HEK293T (cell line): ENCODE results near the gene SH2B2.

Experiments
- CTCF ChIA-PET: fragments of 350-600 bp; formaldehyde crosslinking; extraction: SDS; loops from one replicate; lab custom pipeline; 2021; ENCODE audit warnings: antibody characterized with exemption, inconsistent platforms; lab: Yijun Ruan, JAX
- POLR2A ChIA-PET: fragments of 350-600 bp; formaldehyde crosslinking; extraction: SDS; loops from one replicate; lab custom pipeline; 2020; ENCODE audit warnings: antibody characterized with exemption, inconsistent platforms; lab: Yijun Ruan, JAX
- DNase-seq: peaks from one replicate; pipeline ENCODE4 v3.0.0; 2012; ENCODE audit warnings: mixed read lengths; ENCODE audit errors: extremely low spot score
- ARNT ChIP-seq: fragments of 450-650 bp; IDR thresholded peaks from 2 replicates; pipeline ENCODE4 v1.6.1; 2017; ENCODE audit warnings: mild to moderate bottlenecking
- BHLHE40 ChIP-seq: fragments of 450-650 bp; IDR thresholded peaks from 2 replicates; pipeline ENCODE4 v1.6.1; 2016; ENCODE audit warnings: mild to moderate bottlenecking, moderate library complexity, borderline replicate concordance
- CTBP1 ChIP-seq: fragments of 450-650 bp; IDR thresholded peaks from 2 replicates; pipeline ENCODE4 v1.6.1; 2016; ENCODE audit warnings: borderline replicate concordance
- ELF4 ChIP-seq: fragments of 450-650 bp; IDR thresholded peaks from 2 replicates; pipeline ENCODE4 v1.6.1; 2017; ENCODE audit warnings: antibody characterized with exemption
- FOXA1 ChIP-seq: fragments of 450-650 bp; IDR thresholded peaks from 2 replicates; pipeline ENCODE4 v1.6.1; 2016; ENCODE audit warnings: mild to moderate bottlenecking
- FOXK2 ChIP-seq: fragments of 450-650 bp; IDR thresholded peaks from 2 replicates; pipeline ENCODE4 v1.6.1; 2016; ENCODE audit warnings: mild to moderate bottlenecking
- FOXM1 ChIP-seq: fragments of 450-650 bp; IDR thresholded peaks from 2 replicates; pipeline ENCODE4 v1.6.1; 2017; ENCODE audit warnings: mild to moderate bottlenecking, borderline replicate concordance
- HDGF ChIP-seq: fragments of 450-650 bp; IDR thresholded peaks from 2 replicates; pipeline ENCODE4 v1.6.1; 2017; ENCODE audit warnings: antibody characterized with exemption, borderline replicate concordance
- L3MBTL2 ChIP-seq: fragments of 450-650 bp; conservative IDR thresholded peaks from 2 replicates; pipeline ENCODE4 v1.6.1; 2016; ENCODE audit warnings: mild to moderate bottlenecking
- LEF1 ChIP-seq: fragments of 450-650 bp; IDR thresholded peaks from 2 replicates; pipeline ENCODE4 v1.6.1; 2017; ENCODE audit warnings: mild to moderate bottlenecking, borderline replicate concordance
- NFRKB ChIP-seq: fragments of 450-650 bp; IDR thresholded peaks from 2 replicates; pipeline ENCODE4 v1.6.1; 2016; ENCODE audit warnings: mild to moderate bottlenecking, moderate library complexity
- PKNOX1 ChIP-seq: fragments of 450-650 bp; IDR thresholded peaks from 2 replicates; pipeline ENCODE4 v1.6.1; 2016
- SP1 ChIP-seq: fragments of 450-650 bp; IDR thresholded peaks from 2 replicates; pipeline ENCODE4 v1.6.1; 2017
- SUZ12 ChIP-seq: fragments of 450-650 bp; IDR thresholded peaks from 2 replicates; pipeline ENCODE4 v1.6.1; 2016; ENCODE audit warnings: mild to moderate bottlenecking
- TARDBP ChIP-seq: fragments of 450-650 bp; IDR thresholded peaks from 2 replicates; pipeline ENCODE4 v1.6.1; 2016
- ZNF384 ChIP-seq: fragments of 450-650 bp; IDR thresholded peaks from 2 replicates; pipeline ENCODE4 v1.6.1; 2016

SH2B2 gene

GRCh38 chr7:102286237-102287110, at the start of gene SH2B2:
Gene SH2B2, plus strand, starts transcription at chr7:102286868. Its CDS starts 13,683 bp downstream, at chr7:102300551.
- POLR2A ChIA-PET: interaction anchor here (0.9 kb wide), 1 partner anchor 103 kb away, joined by 3 read pairs; no protein-coding TSS in a partner anchor
- CTCF ChIA-PET: no interaction called here
- peak; percentile 86 for DNase-seq
- TF ChIP-seq L3MBTL2: peak; percentile 81
- no peak for TF ChIP-seq ZNF384
- TF ChIP-seq PKNOX1: peak; percentile 66
- no peak for TF ChIP-seq ELF4
- TF ChIP-seq SP1: no peak
- no peak for TF ChIP-seq TARDBP
- TF ChIP-seq HDGF: no peak
- no peak for TF ChIP-seq SUZ12
- TF ChIP-seq BHLHE40: no peak
- no peak for TF ChIP-seq ARNT
- TF ChIP-seq LEF1: no peak
- no peak for TF ChIP-seq FOXK2
- TF ChIP-seq NFRKB: no peak

GRCh38 chr7:102239206-102239820, 47.4 kb upstream of the SH2B2 start:
- TF ChIP-seq ELF4: no peak
- no peak for TF ChIP-seq ZNF384
- TF ChIP-seq SUZ12: no peak
- no peak for TF ChIP-seq LEF1
- TF ChIP-seq PKNOX1: no peak
- no peak for TF ChIP-seq FOXA1
- no peak for TF ChIP-seq L3MBTL2
- no peak for TF ChIP-seq FOXK2
- TF ChIP-seq ARNT: no peak
- TF ChIP-seq TARDBP: no peak
- TF ChIP-seq CTBP1: no peak
- no peak for TF ChIP-seq BHLHE40
- TF ChIP-seq SP1: no peak
- TF ChIP-seq FOXM1: no peak
- no peak for DNase-seq
- POLR2A ChIA-PET: no interaction called here
- CTCF ChIA-PET: no interaction called here

GRCh38 chr7:102241431-102241830, 45.2 kb upstream of the SH2B2 start:
- no peak for DNase-seq
- no peak for TF ChIP-seq ARNT
- TF ChIP-seq FOXM1: no peak
- no peak for TF ChIP-seq ELF4
- POLR2A ChIA-PET: no interaction called here
- CTCF ChIA-PET: no interaction called here

GRCh38 chr7:102244601-102245000, 42.1 kb upstream of the SH2B2 start:
- no peak for DNase-seq
- ChIA-PET CTCF (interaction anchor here (0.5 kb wide), 1 partner anchor 27 kb away, joined by 3 read pairs; no protein-coding TSS in a partner anchor), POLR2A (no interaction called here)
- TF ChIP-seq L3MBTL2 (no peak), LEF1 (no peak), HDGF (no peak), ELF4 (no peak), ARNT (no peak), CTBP1 (no peak)

GRCh38 chr7:102248081-102248455, 38.6 kb upstream of the SH2B2 start:
- TF ChIP-seq ZNF384: no peak
- TF ChIP-seq FOXA1: no peak
- no peak for TF ChIP-seq ELF4
- no peak for TF ChIP-seq L3MBTL2
- no peak for TF ChIP-seq HDGF
- TF ChIP-seq BHLHE40: no peak
- no peak for TF ChIP-seq SUZ12
- no peak for TF ChIP-seq SP1
- TF ChIP-seq PKNOX1: no peak
- no peak for TF ChIP-seq TARDBP
- no peak for TF ChIP-seq ARNT
- no peak for TF ChIP-seq FOXM1
- TF ChIP-seq FOXK2: no peak
- no peak for TF ChIP-seq CTBP1
- TF ChIP-seq NFRKB: no peak
- TF ChIP-seq LEF1: no peak
- ChIA-PET CTCF (no interaction called here), POLR2A (no interaction called here)
- DNase-seq: no peak
